WTC11 (cell line): ENCODE measurements around the gene WDR31. TPM values are rescaled to one million over a fixed set of nuclear protein-coding genes. Genes with fewer than 3 reads are reported as not detected.

ENCODE experiments used
- ATAC-seq: fragments of 200-7000 bp; cut with Tn5 transposase; 2 replicates; pipeline ENCODE4 v1.10.0; 2021; ENCODE audit warnings: mild to moderate bottlenecking, moderate library complexity
- CTCF ChIA-PET: fragments of 300-600 bp; sonication (Branson Sonifier 250); formaldehyde crosslinking; loops from one replicate; lab custom pipeline; 2021; ENCODE audit warnings: antibody characterized with exemption; lab: Charles Lee
- POLR2A ChIA-PET: fragments of 350-600 bp; sonication (Branson Sonifier 250); formaldehyde crosslinking; loops from one replicate; lab custom pipeline; 2021; ENCODE audit warnings: antibody characterized with exemption; lab: Charles Lee
- DNase-seq: peaks from one replicate; pipeline ENCODE4 v3.0.0; 2021; ENCODE audit warnings: low spot score
- H3K27ac Mint-ChIP-seq: 2 replicates; pipeline ENCODE4 v1.8.0; 2021; ENCODE audit warnings: mixed read lengths
- H3K27me3 Mint-ChIP-seq: 2 replicates; pipeline ENCODE4 v1.8.0; 2021; ENCODE audit warnings: low read depth, mild to moderate bottlenecking, moderate library complexity, mixed read lengths
- H3K36me3 Mint-ChIP-seq: 2 replicates; pipeline ENCODE4 v1.8.0; 2021; ENCODE audit warnings: mixed read lengths
- H3K4me1 Mint-ChIP-seq: 2 replicates; pipeline ENCODE4 v1.8.0; 2022; ENCODE audit warnings: mixed read lengths
- H3K4me3 Mint-ChIP-seq: 2 replicates; pipeline ENCODE4 v1.8.0; 2021; ENCODE audit warnings: mild to moderate bottlenecking, moderate library complexity, mixed read lengths
- H3K9me3 Mint-ChIP-seq: 2 replicates; pipeline ENCODE4 v1.8.0; 2021; ENCODE audit warnings: mixed read lengths
- AFF4 ChIP-seq: sonication (generic); formaldehyde crosslinking; IDR thresholded peaks from 2 replicates; pipeline ENCODE4 v1.8.1; 2023; ENCODE audit warnings: mild to moderate bottlenecking, missing genetic modification reagents, borderline replicate concordance
- CREM ChIP-seq: sonication (generic); formaldehyde crosslinking; IDR thresholded peaks from 2 replicates; pipeline ENCODE4 v1.8.1; 2022; ENCODE audit warnings: mild to moderate bottlenecking, missing genetic modification reagents, moderate library complexity
- E2F4 ChIP-seq: sonication (generic); formaldehyde crosslinking; IDR thresholded peaks from 2 replicates; pipeline ENCODE4 v1.8.1; 2022; ENCODE audit warnings: low read depth, mild to moderate bottlenecking, moderate library complexity, missing genetic modification reagents, borderline replicate concordance
- E2F5 ChIP-seq: sonication (generic); formaldehyde crosslinking; IDR thresholded peaks from 2 replicates; pipeline ENCODE4 v1.8.1; 2022; ENCODE audit warnings: mild to moderate bottlenecking, moderate library complexity, missing genetic modification reagents
- ELF4 ChIP-seq: sonication (generic); formaldehyde crosslinking; IDR thresholded peaks from 2 replicates; pipeline ENCODE4 v1.8.1; 2022; ENCODE audit warnings: low read depth, mild to moderate bottlenecking, moderate library complexity, missing genetic modification reagents
- EMX1 ChIP-seq: fragments of 250-450 bp; sonication (Bioruptor Pico); IDR thresholded peaks from 2 replicates; pipeline ENCODE4 v1.8.0; 2021; ENCODE audit warnings: mild to moderate bottlenecking
- ESRRA ChIP-seq: sonication (generic); formaldehyde crosslinking; IDR thresholded peaks from 2 replicates; pipeline ENCODE4 v1.8.1; 2022; ENCODE audit warnings: mild to moderate bottlenecking, missing genetic modification reagents, borderline replicate concordance
- FOXJ3 ChIP-seq: sonication (generic); formaldehyde crosslinking; IDR thresholded peaks from 2 replicates; pipeline ENCODE4 v1.9.0; 2021; ENCODE audit warnings: missing genetic modification reagents, mild to moderate bottlenecking, borderline replicate concordance
- FOXK1 ChIP-seq: sonication (generic); formaldehyde crosslinking; IDR thresholded peaks from 2 replicates; pipeline ENCODE4 v1.8.0; 2022; ENCODE audit warnings: mild to moderate bottlenecking, moderate library complexity, missing genetic modification reagents
- FOXP1 ChIP-seq: sonication (generic); formaldehyde crosslinking; IDR thresholded peaks from 2 replicates; pipeline ENCODE4 v1.8.0; 2022; ENCODE audit warnings: missing genetic modification reagents, mild to moderate bottlenecking, moderate library complexity, borderline replicate concordance
- GABPB1 ChIP-seq: sonication (generic); formaldehyde crosslinking; IDR thresholded peaks from 2 replicates; pipeline ENCODE4 v1.8.1; 2023; ENCODE audit warnings: mild to moderate bottlenecking, missing genetic modification reagents
- GTF2I ChIP-seq: fragments of 250-450 bp; sonication (Bioruptor Pico); conservative IDR thresholded peaks from 2 replicates; pipeline ENCODE4 v1.4.0; 2021; ENCODE audit warnings: mild to moderate bottlenecking
- JUN ChIP-seq: sonication (generic); formaldehyde crosslinking; IDR thresholded peaks from 2 replicates; pipeline ENCODE4 v1.8.0; 2023; ENCODE audit warnings: mild to moderate bottlenecking, missing genetic modification reagents
- MAX ChIP-seq: sonication (generic); formaldehyde crosslinking; IDR thresholded peaks from 2 replicates; pipeline ENCODE4 v1.8.0; 2022; ENCODE audit warnings: mild to moderate bottlenecking, missing genetic modification reagents
- MLX ChIP-seq: sonication (generic); formaldehyde crosslinking; IDR thresholded peaks from 2 replicates; pipeline ENCODE4 v1.8.1; 2023; ENCODE audit warnings: mild to moderate bottlenecking, missing genetic modification reagents, moderate library complexity
- MXD4 ChIP-seq: fragments of 250-450 bp; sonication (Bioruptor Pico); IDR thresholded peaks from 2 replicates; pipeline ENCODE4 v1.8.0; 2021; ENCODE audit warnings: mild to moderate bottlenecking, moderate library complexity, borderline replicate concordance
- MYBL2 ChIP-seq: sonication (generic); formaldehyde crosslinking; IDR thresholded peaks from 2 replicates; pipeline ENCODE4 v1.8.1; 2023; ENCODE audit warnings: mild to moderate bottlenecking, moderate library complexity, missing genetic modification reagents
- NFE2L1 ChIP-seq: sonication (generic); formaldehyde crosslinking; IDR thresholded peaks from 2 replicates; pipeline ENCODE4 v1.8.1; 2023; ENCODE audit warnings: missing genetic modification reagents
- OVOL2 ChIP-seq: fragments of 250-450 bp; sonication (Bioruptor Pico); IDR thresholded peaks from 2 replicates; pipeline ENCODE4 v1.9.0; 2021; ENCODE audit warnings: mild to moderate bottlenecking, borderline replicate concordance
- SP1 ChIP-seq: sonication (generic); formaldehyde crosslinking; conservative IDR thresholded peaks from 2 replicates; pipeline ENCODE4 v1.8.1; 2022; ENCODE audit warnings: missing genetic modification reagents
- TCF7 ChIP-seq: sonication (generic); formaldehyde crosslinking; IDR thresholded peaks from 2 replicates; pipeline ENCODE4 v1.8.0; 2022; ENCODE audit warnings: mild to moderate bottlenecking, low read depth, missing genetic modification reagents, moderate library complexity
- TEAD1 ChIP-seq: sonication (generic); formaldehyde crosslinking; IDR thresholded peaks from 2 replicates; pipeline ENCODE4 v1.8.0; 2022; ENCODE audit warnings: mild to moderate bottlenecking, missing genetic modification reagents
- TEAD4 ChIP-seq: sonication (generic); formaldehyde crosslinking; IDR thresholded peaks from 2 replicates; pipeline ENCODE4 v1.8.0; 2022; ENCODE audit warnings: mild to moderate bottlenecking, missing genetic modification reagents
- TP53 ChIP-seq: sonication (generic); formaldehyde crosslinking; IDR thresholded peaks from 2 replicates; pipeline ENCODE4 v1.8.1; 2023; ENCODE audit warnings: mild to moderate bottlenecking, missing genetic modification reagents
- USF2 ChIP-seq: sonication (generic); formaldehyde crosslinking; IDR thresholded peaks from 2 replicates; pipeline ENCODE4 v1.8.1; 2023; ENCODE audit warnings: mild to moderate bottlenecking, missing genetic modification reagents, moderate library complexity
- ZNF317 ChIP-seq: sonication (generic); formaldehyde crosslinking; IDR thresholded peaks from 2 replicates; pipeline ENCODE4 v1.8.1; 2023; ENCODE audit warnings: low read depth, mild to moderate bottlenecking, moderate library complexity, missing genetic modification reagents, borderline replicate concordance
- ZNF416 ChIP-seq: fragments of 250-450 bp; sonication (Bioruptor Pico); IDR thresholded peaks from 2 replicates; pipeline ENCODE4 v1.9.0; 2021; ENCODE audit warnings: mild to moderate bottlenecking, inconsistent platforms
- ZSCAN18 ChIP-seq: fragments of 250-450 bp; sonication (Bioruptor Pico); IDR thresholded peaks from 2 replicates; pipeline ENCODE4 v2.1.2; 2022; ENCODE audit warnings: mild to moderate bottlenecking, moderate library complexity
- total RNA-seq: library from RNA; stranded (reverse); gene quantifications from 3 replicates; pipeline ENCODE4 v1.2.3, GENCODE V29; 2021

Gene WDR31
- total RNA-seq, 1 experiment from 2014 or later = 0.37 TPM

GRCh38 chr9:113355040-113355596, 15.0 kb upstream of the WDR31 start (continued):
- TF ChIP-seq AFF4 (no peak), ELF4 (CRISPR knock-in tag) (no peak), OVOL2 (CRISPR knock-in tag) (no peak), JUN (no peak), EMX1 (CRISPR knock-in tag) (no peak)

GRCh38 chr9:113352411-113352810, 12.3 kb upstream of the WDR31 start:
- POLR2A ChIA-PET = no interaction called here
- peaks cover 23% of the 10 kb centered on the region for H3K27me3 Mint-ChIP-seq
- no peak for ATAC-seq

GRCh38 chr9:113352006-113352405, 11.9 kb upstream of the WDR31 start:
- ChIA-PET CTCF (no interaction called here), POLR2A (no interaction called here)
- no peak for ATAC-seq
- peaks cover 27% of the 10 kb centered on the region for H3K27me3 Mint-ChIP-seq
- no peaks in the 10 kb centered on the region for H3K9me3 Mint-ChIP-seq
- H3K4me3 Mint-ChIP-seq = no peak overlapping the region
- no peak overlapping the region for H3K27ac Mint-ChIP-seq
- DNase-seq = no peak
- H3K4me1 Mint-ChIP-seq = peaks cover 19% of the 10 kb centered on the region
- no peaks in the 10 kb centered on the region for H3K36me3 Mint-ChIP-seq
- TF ChIP-seq TEAD1 (CRISPR knock-in tag) = no peak
- TF ChIP-seq E2F4 (CRISPR knock-in tag) = no peak
- TF ChIP-seq TP53 = no peak
- TF ChIP-seq TCF7 (CRISPR knock-in tag) = no peak
- TF ChIP-seq E2F5 (CRISPR knock-in tag) = no peak
- TF ChIP-seq ZSCAN18 (CRISPR knock-in tag) = no peak
- TF ChIP-seq ESRRA (CRISPR knock-in tag) = no peak
- TF ChIP-seq MXD4 (CRISPR knock-in tag) = no peak
- no peak for TF ChIP-seq FOXJ3 (CRISPR knock-in tag)
- no peak for TF ChIP-seq ELF4 (CRISPR knock-in tag)
- TF ChIP-seq MAX (CRISPR knock-in tag) = no peak
- TF ChIP-seq FOXK1 (CRISPR knock-in tag) = no peak
- TF ChIP-seq FOXP1 (CRISPR knock-in tag) = no peak
- no peak for TF ChIP-seq MYBL2 (CRISPR knock-in tag)
- TF ChIP-seq GTF2I (CRISPR knock-in tag) = no peak

More at GRCh38 chr9:113352411-113352810, 12.3 kb upstream of the WDR31 start:
- Mint-ChIP-seq H3K9me3 (no peaks in the 10 kb centered on the region), H3K27ac (no peak overlapping the region), H3K4me3 (no peak overlapping the region), H3K4me1 (peaks cover 19% of the 10 kb centered on the region), H3K36me3 (no peaks in the 10 kb centered on the region)
- DNase-seq = no peak
- TF ChIP-seq FOXJ3 (CRISPR knock-in tag) (no peak), ZNF317 (no peak), ZNF416 (CRISPR knock-in tag) (no peak), MXD4 (CRISPR knock-in tag) (no peak), MLX (CRISPR knock-in tag) (no peak), GABPB1 (CRISPR knock-in tag) (no peak), CREM (no peak), USF2 (no peak), NFE2L1 (CRISPR knock-in tag) (no peak), SP1 (no peak), TEAD4 (CRISPR knock-in tag) (no peak)
- CTCF ChIA-PET = no interaction called here
